ENCODE measurements around the gene FBXO24.

The FBXO24 gene

DNA sequence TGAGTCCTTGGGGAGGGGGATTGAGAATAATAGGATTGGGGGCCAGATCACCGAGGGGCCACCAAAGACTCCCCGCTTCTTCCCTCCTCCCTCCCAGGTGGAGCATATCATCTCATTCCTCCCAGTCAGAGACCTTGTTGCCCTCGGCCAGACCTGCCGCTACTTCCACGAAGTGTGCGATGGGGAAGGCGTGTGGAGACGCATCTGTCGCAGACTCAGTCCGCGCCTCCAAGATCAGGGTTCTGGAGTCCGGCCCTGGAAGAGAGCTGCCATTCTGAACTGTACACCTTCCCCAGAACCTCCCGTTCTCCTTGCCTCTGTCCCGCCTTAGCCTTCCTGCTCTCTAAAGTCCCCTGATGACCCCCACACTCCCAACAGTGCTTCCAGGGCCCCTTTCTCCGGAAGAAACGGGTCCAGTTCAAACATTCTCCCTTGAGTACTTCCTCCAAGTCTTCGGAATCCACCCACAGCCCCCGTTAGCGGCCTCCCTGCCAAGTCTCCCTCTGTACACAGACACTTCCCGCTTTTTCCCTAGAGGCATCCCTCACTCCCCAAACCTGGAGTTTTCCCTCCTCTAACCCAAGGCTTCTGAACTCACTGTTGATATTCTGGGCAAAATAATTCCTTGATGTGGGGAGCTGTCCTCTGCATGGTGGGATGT, 4.1 kb downstream of the FBXO24 start:
- DNase-seq (ENCODE audit: low read depth) = no peak

DNA sequence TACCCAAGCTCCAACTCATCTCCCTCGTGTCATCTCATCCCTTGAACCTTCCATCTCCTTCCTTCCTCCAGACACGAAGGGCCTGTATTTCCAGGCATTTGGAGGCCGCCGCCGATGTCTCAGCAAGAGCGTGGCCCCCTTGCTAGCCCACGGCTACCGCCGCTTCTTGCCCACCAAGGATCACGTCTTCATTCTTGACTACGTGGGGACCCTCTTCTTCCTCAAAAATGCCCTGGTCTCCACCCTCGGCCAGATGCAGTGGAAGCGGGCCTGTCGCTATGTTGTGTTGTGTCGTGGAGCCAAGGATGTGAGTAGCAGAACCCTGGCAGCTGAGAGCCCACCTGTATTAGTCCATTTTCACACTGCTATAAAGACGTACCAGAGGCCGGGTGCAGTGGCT, 5.5 kb downstream of the FBXO24 start:
- DNase-seq (ENCODE audit: low read depth) = no peak

DNA sequence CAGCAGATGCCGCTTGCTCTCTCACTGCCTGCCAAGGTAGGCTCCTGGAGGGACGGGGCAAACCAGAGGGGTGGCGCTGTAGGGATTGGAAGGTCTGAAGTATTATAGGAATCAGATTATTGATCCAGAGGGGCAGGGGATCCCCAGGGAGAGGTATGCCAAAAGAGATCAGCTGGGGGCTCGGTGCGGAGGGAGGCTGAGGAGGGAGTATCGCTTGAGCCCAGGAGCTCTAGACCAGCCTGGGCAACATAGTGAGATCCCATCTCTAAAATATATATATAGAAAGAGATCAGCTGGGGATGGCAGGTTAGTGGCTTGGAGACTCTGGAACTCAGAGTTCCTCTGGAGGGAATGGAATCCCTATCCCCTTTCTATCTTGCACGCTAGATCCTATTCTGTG, 9.1 kb downstream of the FBXO24 start:
- DNase-seq (ENCODE audit: low read depth) = no peak

DNA sequence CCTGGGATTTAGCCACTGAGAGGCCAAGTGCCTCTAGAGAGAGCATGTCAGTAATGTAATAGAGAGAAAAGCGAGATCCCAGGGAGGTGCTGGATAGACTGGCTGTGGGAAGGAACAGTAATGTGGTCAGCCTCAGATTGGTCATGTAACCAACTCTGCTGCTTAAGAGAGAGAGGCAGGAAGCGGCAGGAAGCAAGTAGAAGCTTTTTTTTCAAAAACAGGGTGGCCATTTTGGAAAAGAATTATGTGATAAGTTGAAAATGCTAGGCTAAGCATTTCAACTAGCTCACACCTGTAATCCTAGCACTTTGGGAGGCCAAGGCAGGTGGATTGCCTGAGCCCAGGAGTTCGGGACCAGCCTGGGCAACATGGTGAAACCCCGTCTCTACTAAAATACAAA, 12.3 kb downstream of the FBXO24 start:
- no peak for DNase-seq (ENCODE audit: low read depth)

DNA sequence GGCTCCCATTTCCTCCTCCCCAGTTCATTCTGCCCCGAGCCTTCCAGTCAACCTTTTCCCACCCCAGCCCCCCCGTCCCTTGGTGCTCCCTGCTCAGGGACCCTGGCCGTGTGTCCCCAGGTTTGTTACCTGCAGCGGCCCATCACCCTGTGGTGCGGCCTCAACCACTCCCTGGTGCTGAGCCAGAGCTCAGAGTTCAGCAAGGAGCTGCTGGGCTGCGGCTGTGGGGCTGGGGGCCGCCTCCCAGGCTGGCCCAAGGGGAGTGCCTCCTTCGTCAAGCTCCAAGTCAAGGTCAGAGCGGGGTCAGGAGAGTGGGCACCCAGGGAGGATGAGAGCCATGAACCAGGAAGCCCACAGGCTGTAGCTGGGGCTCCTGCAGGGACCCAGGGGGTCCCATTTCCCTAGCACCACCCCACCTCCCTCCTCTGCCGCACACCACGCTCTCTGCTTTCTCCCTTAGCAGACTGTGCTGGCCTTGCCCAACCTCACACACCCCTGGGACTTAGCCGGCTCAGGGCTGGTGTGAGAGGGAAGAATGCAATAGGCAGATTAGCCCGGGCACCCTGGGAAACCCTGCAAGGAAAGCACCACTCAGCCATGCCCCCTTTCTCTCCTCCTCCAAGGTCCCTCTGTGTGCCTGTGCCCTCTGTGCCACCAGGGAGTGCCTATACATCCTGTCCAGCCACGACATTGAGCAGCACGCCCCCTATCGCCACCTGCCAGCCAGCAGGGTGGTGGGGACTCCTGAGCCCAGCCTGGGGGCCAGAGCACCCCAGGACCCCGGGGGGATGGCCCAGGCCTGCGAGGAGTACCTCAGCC, 14.0 kb downstream of the FBXO24 start:
- no peak for DNase-seq (ENCODE audit: low read depth)

DNA sequence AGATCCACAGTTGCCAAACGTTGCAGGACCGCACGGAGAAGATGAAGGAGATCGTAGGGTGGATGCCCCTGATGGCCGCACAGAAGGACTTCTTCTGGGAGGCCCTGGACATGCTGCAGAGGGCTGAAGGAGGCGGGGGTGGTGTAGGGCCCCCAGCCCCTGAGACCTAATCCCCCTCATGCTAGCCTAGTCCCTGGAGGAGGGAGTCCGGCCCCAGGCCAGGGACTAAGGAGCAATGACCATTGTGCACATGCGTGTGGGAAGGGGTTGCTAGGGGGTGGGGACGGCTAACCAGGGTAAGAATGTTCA, 14.6 kb downstream of the FBXO24 start:
- DNase-seq (ENCODE audit: low read depth) = no peak

DNA sequence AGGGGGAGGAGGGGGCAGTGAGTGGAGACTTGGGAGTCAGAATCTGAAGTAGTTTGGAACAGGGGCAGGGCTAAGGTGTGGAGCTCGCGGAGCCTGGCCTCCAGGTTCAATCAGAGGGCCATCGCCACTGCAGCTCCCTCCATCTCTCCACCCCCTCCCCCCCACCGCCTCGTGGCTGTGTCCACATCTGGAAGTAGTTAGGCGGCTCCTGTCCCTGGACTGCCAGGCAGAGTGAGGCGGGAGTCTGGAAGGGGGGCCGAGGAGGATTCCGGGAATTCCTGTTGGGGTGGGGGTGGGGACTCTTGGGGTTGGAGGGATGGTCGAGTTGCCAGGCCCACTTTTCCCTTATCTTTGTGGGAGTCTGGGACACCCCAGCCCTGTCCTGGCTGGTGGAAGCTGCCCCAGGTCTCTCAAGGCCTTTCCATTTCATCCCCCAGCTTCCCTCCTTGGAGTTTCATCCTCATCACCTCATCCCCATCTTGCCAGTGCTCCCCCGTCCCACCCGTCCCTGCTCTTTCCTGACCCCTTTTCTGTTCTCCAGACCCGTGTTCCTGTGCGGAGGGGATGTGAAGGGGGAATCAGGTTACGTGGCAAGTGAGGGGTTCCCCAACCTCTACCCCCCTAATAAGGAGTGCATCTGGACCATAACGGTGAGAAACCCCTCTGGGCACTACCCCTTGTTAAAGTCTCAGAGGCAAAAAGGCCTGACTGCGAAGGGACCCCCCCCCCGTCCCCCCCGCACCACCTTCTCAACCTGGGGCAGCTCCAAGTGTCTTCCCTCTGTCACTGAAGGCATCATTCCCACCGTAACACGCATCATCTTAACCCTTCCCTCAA, 17.0 kb downstream of the FBXO24 start:
- DNase-seq (ENCODE audit: low read depth) = no peak

DNA sequence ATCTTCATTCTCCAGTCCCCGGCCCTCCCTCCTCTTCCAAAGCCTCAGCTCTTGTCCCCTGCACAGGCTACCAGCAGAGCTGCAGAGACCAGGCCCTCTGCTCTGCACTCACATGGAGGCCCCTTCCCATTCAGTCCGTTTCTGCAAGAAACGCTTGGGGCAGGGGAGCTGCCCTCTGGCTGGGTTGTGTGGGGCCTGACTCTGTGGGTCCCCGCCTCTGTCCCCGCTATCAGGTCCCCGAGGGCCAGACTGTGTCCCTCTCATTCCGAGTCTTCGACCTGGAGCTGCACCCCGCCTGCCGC, 17.5 kb downstream of the FBXO24 start:
- no peak for DNase-seq (ENCODE audit: low read depth)

DNA sequence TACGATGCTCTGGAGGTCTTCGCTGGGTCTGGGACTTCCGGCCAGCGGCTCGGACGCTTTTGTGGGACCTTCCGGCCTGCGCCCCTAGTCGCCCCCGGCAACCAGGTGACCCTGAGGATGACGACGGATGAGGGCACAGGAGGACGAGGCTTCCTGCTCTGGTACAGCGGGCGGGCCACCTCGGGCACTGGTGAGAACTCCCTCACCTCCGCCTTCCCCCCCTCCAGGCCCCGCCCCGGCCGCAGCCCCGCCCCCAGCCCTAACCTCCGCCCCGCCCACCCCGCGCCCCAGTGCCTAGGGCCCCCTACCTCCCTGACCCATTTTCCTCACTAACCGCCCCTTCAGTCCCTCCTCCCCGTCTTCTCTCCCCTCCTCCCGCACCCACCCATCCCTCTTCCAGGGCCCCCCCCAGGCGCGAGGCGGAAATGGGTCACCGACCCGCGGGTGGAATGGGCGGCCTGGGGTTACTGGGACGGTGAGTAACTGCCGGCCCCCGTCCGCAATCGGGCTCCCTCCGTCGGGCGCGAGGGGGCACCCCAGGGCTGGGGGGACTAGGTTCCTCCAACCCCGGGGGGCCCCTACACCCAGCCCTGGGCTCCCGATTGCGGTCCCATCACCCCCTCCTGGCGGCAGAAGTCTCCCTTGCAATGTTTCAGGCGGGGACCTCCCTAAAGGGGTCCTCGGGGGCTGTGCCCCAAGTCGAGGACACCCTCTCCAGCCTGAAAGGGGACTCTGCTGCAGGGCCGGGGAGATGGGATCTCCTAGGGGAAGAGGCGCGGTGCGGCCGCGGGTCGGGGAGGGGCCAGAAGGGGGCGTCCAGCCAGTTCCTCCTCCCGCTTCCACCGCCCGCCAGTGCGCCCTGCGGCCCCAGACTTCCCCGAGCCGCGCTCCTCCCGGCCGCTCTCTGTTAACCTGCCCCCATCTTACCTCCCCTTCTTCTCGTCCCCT, 18.2 kb downstream of the FBXO24 start:
- peak; percentile 58 for DNase-seq (ENCODE audit: low read depth)

DNA sequence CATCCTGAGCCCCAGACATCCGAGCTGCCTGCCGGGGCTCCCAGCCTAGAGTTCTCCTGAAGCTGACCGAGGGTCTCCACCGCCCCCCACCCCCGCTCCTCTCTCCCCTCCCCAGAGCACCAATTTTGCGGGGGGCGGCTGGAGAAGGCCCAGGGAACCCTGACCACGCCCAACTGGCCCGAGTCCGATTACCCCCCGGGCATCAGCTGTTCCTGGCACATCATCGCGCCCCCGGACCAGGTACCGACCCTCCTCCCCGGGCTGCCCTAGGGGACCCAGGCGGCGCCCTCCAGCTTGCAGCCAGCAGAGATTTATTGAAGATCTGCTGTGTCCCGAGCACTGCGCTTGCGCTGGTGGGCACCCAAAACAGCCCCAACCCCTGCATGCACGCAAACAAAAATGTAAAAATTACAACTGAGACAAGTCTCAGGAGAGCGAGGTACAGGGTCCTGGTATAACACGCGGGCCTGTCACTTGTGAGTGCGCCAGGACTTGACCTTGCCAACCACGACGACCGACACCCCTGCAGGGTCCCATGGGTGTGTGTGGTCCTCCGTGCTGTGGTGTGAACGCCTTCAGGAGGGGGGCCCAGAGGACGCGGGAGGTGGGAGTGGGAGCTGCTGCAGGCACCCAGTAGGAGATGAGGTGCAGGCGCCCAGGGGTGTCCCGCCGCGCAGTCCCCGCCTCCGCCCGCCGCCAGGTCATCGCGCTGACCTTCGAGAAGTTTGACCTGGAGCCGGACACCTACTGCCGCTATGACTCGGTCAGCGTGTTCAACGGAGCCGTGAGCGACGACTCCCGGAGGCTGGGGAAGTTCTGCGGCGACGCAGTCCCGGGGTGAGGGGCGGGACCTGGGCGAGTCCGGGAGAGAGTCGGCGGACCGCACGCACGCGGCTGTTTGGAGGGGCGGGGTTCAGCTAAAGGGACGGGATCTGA, 19.1 kb downstream of the FBXO24 start:
- no peak for DNase-seq (ENCODE audit: low read depth)

DNA sequence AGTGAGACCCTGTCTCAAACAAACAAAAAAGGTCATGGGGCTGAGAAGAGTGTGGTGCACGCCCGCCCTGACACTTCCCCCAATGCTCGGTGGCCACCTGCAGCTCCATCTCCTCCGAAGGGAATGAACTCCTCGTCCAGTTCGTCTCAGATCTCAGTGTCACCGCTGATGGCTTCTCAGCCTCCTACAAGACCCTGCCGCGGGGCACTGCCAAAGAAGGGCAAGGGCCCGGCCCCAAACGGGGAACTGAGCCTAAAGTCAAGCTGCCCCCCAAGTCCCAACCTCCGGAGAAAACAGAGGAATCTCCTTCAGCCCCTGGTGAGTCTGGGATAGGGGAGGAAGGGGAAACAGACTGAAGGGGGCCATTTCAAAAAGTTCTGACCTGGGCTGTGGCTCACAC, 20.2 kb downstream of the FBXO24 start:
- DNase-seq (ENCODE audit: low read depth) = no peak

DNA sequence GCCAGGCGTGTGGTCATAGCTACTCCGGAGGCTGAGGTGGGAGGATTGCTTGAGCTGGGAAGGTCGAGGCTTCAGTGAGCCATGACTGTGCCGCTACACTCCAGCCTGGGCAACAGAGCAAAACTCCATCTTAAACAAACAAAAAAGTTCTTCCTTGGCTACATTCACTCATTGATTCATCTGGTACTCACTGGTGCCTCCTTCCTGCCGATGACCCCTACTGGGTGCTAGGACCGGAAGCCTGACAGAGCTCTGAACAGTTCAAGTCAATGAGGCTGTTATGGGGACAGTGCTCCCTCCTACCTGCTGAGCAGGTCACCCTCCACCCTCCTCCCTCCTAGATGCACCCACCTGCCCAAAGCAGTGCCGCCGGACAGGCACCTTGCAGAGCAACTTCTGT, 21.0 kb downstream of the FBXO24 start:
- DNase-seq (ENCODE audit: low read depth) = no peak

DNA sequence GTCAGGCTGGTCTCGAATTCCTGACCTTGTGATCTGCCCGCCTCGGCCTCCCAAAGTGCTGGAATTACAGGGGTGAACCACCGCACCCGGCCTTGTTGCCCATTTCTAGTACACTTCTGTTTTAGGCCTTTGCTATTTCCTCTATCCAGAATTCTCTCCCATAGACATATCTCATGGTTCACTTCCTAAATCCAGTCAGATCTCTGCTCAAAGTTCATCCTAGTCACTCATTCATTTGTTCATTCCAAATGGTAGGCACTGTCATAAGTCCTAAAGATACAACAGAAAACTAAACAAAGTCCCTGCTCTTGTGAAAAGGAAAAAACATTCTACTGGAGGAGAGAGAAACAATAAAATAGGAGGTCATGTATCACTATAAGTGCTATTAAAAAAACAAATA, 23.8 kb downstream of the FBXO24 start:
- DNase-seq (ENCODE audit: low read depth) = no peak

DNA sequence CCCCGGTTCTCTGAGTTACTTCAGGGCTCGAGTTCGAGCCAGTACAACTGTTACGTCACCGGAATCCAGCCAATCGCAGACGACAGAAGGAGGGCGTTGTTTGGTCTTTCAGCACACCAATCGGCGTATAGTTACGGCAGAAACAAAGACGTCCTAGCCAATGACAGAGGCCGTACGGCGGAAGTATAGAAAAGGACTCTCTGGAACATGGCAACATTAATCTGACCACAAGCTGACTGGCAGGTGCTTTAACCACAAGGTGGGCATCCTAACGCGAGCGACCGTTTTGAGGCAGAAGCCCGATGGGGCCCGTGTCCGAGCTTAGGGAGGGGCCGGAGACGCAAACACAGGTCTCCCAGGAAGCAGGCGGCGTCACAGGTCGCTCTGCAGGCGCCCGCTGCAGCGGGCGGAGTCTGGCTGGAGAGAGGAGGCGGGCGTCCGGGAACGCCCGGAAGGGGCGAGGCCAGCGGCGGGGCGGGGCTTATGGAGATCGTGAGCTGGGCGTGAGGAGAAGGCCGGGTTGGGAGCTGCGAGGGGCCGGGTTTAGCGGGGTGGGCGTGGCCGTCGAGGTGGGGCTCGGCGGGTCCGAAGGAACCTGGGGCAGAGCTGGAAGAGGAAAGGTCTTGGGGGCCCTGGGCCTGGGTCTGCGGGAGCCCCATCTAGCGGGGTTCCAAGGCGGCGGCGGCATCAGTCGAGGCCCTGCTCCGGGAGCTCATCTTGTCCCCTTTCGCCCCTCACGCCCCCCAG, 26.0 kb downstream of the FBXO24 start, which contains the start of gene MOSPD3:
Gene MOSPD3 (plus strand): TSS at position 558 of the 747 bp plus-strand sequence. CDS start 252 bp downstream, outside the sequence.
- DNase-seq (ENCODE audit: low read depth) = peak; percentile 96

DNA sequence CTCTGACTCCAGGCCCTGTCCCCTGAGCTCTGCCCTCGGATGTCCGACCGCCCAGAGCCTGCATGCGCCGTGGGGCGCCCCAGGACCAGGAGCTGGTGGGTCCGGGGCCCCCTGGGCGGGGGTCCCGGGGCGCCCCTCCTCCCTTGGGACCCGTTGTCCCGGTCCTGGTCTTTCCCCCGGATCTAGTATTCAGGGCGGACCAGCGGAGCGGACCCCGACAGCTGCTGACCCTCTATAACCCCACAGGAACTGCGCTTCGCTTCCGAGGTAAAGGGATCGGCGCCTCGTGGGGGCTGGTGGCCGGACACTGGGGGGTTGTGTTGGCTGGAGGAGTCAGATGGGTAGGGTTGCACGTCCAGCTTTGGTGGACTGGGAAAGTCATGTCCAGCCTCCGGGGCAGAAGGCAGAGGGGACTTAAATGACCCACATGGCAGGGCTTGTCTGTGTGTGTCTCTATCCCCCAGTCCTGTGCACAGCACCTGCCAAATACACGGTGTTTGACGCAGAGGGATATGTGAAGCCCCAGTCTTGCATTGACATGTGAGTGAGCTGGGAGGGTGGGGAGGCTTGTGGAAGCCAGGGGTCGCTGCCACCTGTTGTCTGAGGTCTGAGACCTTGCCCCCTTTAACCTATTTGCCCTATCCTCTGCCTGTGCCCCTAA, 26.7 kb downstream of the FBXO24 start:
- DNase-seq (ENCODE audit: low read depth) = no peak

DNA sequence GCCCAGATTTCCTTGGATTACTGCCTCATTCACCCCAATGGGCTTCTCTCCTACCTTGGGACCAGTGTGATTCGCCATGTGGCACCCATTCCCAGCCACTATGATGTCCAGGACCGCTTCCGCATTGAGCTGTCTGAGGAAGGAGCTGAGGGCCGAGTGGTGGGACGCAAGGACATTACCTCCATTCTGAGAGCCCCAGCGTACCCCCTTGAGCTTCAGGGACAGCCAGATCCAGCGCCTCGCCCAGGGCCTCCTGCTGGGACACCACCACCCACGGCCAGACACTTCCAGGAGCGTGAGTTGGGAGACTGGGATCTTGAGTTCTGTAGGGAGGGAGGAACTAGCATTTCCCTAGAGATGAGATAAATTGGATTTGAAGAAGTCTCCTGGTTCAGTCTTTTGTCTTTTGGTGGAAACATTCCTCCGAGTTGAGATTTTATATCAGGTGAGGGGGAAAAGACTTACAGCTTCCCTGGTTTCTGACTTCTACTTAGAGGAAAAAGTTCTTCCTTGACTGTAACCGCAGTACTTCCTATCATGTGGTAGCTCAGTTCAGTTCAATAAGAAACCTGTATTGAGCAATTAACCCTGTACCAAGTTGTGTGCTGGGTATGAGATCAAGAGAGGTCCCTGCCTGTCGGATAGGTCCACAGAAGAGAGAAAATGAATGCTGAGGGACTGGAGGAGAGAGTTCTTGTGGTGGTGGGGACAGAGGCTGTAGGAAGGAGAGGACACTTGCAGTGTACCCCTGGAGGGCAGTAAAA, 27.5 kb downstream of the FBXO24 start:
- DNase-seq (ENCODE audit: low read depth) = no peak

DNA sequence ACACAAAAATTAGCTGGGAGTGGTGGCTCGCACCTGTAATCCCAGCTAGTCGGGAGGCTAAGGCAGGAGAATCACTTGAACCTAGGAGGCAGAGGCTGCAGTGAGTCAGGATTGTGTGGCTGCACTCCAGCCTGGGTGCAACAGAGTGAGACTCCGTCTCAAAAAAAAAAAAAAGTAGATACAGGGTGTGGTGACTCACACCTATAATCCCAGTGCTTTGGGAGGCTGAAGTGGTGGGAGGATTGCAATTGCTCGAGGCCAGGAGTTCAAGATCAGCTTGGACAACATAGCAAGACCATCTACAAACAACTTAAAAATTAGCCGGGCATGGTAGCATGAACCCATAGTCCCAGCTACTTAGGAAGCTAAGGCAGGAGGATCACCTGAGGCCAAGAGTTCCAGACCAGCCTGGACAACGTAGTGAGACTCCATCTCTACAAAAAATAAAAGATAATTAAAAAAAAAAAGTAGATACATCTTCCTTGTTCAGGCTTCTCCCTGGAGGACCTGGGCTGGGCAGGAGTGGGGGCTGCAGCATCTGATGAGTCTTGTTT, 28.3 kb downstream of the FBXO24 start:
- no peak for DNase-seq (ENCODE audit: low read depth)

DNA sequence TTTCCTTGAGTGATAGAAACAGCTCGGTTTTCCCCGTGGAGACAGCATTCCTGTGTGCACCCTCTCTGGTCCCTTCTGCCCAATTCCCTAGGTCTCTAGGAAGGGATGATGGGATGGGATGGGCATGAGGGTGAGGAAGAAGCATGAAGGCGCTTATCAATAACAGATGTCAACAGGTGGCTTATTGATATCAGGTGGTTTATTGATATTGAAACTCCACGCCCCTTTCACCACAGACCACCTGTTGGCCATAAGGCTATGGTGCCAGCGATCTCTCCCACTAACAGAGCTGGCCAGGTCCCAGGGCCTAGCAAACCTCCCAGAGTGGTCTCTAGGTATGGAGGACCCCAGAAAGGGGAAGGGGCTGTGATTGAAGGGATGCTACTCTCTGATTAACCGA, 34.1 kb downstream of the FBXO24 start:
- no peak for DNase-seq (ENCODE audit: low read depth)
